Smooth muscle cell (in vitro differentiated cells): ENCODE measurements around the gene RAB36. TPM values are rescaled to one million over a fixed set of nuclear protein-coding genes. Genes with fewer than 3 reads are reported as not detected.

ENCODE experiments used
- DNase-seq: peaks from one replicate; lab custom pipeline; 2025; ENCODE audit not compliant: unreplicated experiment; lab: John Stamatoyannopoulos, UW
- H2AFZ ChIP-seq: fragments of 200-600 bp; sonication (generic); 2 replicates; pipeline ENCODE4 v1.6.0; 2016; ENCODE audit warnings: antibody characterized with exemption, low read depth, mild to moderate bottlenecking
- H3F3A ChIP-seq: fragments of 200-600 bp; sonication (generic); 2 replicates; pipeline ENCODE4 v1.6.0; 2017; ENCODE audit warnings: antibody characterized with exemption, low read depth
- H3K27ac ChIP-seq: fragments of 200-600 bp; sonication (generic); 2 replicates; pipeline ENCODE4 v1.5.1; 2016; ENCODE audit warnings: low read depth, mild to moderate bottlenecking
- H3K27me3 ChIP-seq: fragments of 200-600 bp; sonication (generic); 2 replicates; pipeline ENCODE4 v1.6.1; 2016; ENCODE audit warnings: low read depth, mild to moderate bottlenecking
- H3K36me3 ChIP-seq: fragments of 200-600 bp; sonication (generic); 2 replicates; pipeline ENCODE4 v1.5.1; 2016; ENCODE audit warnings: low read depth
- H3K4me1 ChIP-seq: fragments of 200-600 bp; sonication (generic); 2 replicates; pipeline ENCODE4 v1.5.1; 2016; ENCODE audit warnings: low read depth
- H3K4me2 ChIP-seq: fragments of 200-600 bp; sonication (generic); 2 replicates; pipeline ENCODE4 v1.6.0; 2016; ENCODE audit warnings: mild to moderate bottlenecking
- H3K4me3 ChIP-seq: fragments of 200-600 bp; sonication (generic); 2 replicates; pipeline ENCODE4 v1.5.1; 2016; ENCODE audit warnings: mild to moderate bottlenecking
- H3K79me2 ChIP-seq: fragments of 200-600 bp; sonication (generic); 2 replicates; pipeline ENCODE4 v1.6.0; 2016; ENCODE audit warnings: low read depth, mild to moderate bottlenecking
- H3K9ac ChIP-seq: fragments of 200-600 bp; sonication (generic); 2 replicates; pipeline ENCODE4 v1.6.0; 2016; ENCODE audit warnings: low read depth
- H3K9me3 ChIP-seq: fragments of 200-600 bp; sonication (generic); replicated peaks from 2 replicates; pipeline ENCODE4 v1.5.1; 2016; ENCODE audit warnings: low read depth
- H4K20me1 ChIP-seq: fragments of 200-600 bp; sonication (generic); 2 replicates; pipeline ENCODE4 v1.6.0; 2016; ENCODE audit warnings: low read depth
- CTCF ChIP-seq: fragments of 200-600 bp; sonication (generic); IDR thresholded peaks from 2 replicates; pipeline ENCODE4 v1.5.1; 2017; ENCODE audit warnings: borderline replicate concordance, mild to moderate bottlenecking, antibody characterized with exemption; ENCODE audit not compliant: insufficient read depth, poor library complexity, severe bottlenecking
- WGBS: methylation state at CpG from one replicate; pipeline ENCODE4 v1.1.7; 2016; ENCODE audit warnings: low lambda C conversion rate; 5-methylcytosine and 5-hydroxymethylcytosine counted together
- polyA plus RNA-seq: library from polyadenylated mRNA; unstranded; fragments of >200 nt; fragmentation: Nextera tagmentation; extraction: Ambion mirVana; gene quantifications from 2 replicates; pipeline ENCODE4 v1.2.1, GENCODE V29; 2016
- total RNA-seq: library from RNA; depleted of rRNA; stranded (reverse); fragments of >200 nt; gene quantifications from 2 replicates; pipeline ENCODE4 v1.2.3, GENCODE V29; 2014

Gene RAB36
- total and polyA plus RNA-seq, 2 experiments from 2014 or later: 1.9 to 2.0 TPM

GRCh38 chr22:23205339-23206049, 60.2 kb downstream of the RAB36 start:
- Histone ChIP-seq H3K4me3 (no peak overlapping the region), H3K9me3 (no peaks in the 10 kb centered on the region), H3K4me1 (no peaks in the 10 kb centered on the region), H3K9ac (no peak overlapping the region), H3K36me3 (no peaks in the 10 kb centered on the region), H2AFZ (no peak overlapping the region), H3K27ac (no peak overlapping the region), H3K27me3 (no peaks in the 10 kb centered on the region), H3K79me2 (peaks cover 17% of the 10 kb centered on the region), H3K4me2 (no peak overlapping the region), H3F3A (no peaks in the 10 kb centered on the region), H4K20me1 (peaks cover 97% of the 10 kb centered on the region)
- DNase-seq: no peak
- 88% methylated on average over 9 of the region's 9 CpGs for WGBS
- TF ChIP-seq CTCF: no peak

GRCh38 chr22:23206915-23207314, 61.6 kb downstream of the RAB36 start:
- Histone ChIP-seq H3F3A (no peaks in the 10 kb centered on the region), H3K79me2 (peaks cover 12% of the 10 kb centered on the region), H3K4me3 (no peak overlapping the region), H2AFZ (no peak overlapping the region), H3K36me3 (no peaks in the 10 kb centered on the region), H3K4me1 (no peaks in the 10 kb centered on the region), H3K9me3 (no peaks in the 10 kb centered on the region), H3K27ac (no peak overlapping the region), H3K4me2 (no peak overlapping the region), H4K20me1 (peaks cover 97% of the 10 kb centered on the region), H3K27me3 (no peaks in the 10 kb centered on the region), H3K9ac (no peak overlapping the region)
- DNase-seq: no peak
- TF ChIP-seq CTCF: no peak

DNA sequence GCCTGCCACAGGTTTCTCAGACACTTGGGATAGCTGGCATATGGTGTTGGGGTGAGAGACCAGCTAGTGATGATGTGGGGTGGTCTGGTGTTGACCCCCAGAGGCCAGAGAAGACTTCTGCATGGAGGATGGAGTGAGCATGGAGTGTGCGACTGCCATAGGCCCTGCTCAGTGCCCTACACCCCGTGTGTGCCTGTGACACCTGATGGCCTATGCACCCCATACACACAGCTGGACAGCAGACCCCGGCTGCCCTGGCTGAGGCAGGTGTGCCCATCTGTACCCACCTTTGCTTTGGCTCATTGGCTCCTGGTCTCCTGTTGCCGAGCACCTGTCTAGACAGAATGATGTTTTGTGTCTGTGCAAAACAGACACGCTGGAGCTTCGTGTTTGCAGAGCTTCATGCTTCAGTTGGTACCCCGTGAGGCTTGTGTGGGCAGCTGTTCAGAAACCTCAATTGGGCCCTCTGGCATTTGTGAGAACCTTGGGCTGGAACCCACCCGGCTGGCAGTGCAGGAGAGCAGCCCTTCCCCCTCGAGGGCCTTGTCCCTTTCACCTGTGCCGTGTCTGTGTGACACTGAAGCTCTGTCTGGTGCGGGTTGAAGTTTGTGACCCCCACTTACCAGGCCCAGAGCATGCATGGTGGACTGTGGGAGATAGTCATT, 62.6 kb downstream of the RAB36 start:
- no peak for DNase-seq
- Histone ChIP-seq H4K20me1 (peaks cover 98% of the 10 kb centered on the region), H3K27ac (no peak overlapping the region)

More for the DNA sequence above, 62.6 kb downstream of the RAB36 start:
- 97% methylated on average over 11 of the region's 11 CpGs for WGBS
- no peaks in the 10 kb centered on the region for H3F3A ChIP-seq
- no peak overlapping the region for H3K4me3 ChIP-seq
- no peaks in the 10 kb centered on the region for H3K9me3 ChIP-seq
- no peaks in the 10 kb centered on the region for H3K36me3 ChIP-seq
- H3K4me2 ChIP-seq: no peak overlapping the region
- H3K4me1 ChIP-seq: no peaks in the 10 kb centered on the region
- TF ChIP-seq CTCF: no peak
- H3K27me3 ChIP-seq: no peaks in the 10 kb centered on the region
- H3K9ac ChIP-seq: no peak overlapping the region
- H2AFZ ChIP-seq: no peak overlapping the region
- H3K79me2 ChIP-seq: peaks cover 12% of the 10 kb centered on the region
